Measurements from ENCODE around the gene SOS1.

DNA sequence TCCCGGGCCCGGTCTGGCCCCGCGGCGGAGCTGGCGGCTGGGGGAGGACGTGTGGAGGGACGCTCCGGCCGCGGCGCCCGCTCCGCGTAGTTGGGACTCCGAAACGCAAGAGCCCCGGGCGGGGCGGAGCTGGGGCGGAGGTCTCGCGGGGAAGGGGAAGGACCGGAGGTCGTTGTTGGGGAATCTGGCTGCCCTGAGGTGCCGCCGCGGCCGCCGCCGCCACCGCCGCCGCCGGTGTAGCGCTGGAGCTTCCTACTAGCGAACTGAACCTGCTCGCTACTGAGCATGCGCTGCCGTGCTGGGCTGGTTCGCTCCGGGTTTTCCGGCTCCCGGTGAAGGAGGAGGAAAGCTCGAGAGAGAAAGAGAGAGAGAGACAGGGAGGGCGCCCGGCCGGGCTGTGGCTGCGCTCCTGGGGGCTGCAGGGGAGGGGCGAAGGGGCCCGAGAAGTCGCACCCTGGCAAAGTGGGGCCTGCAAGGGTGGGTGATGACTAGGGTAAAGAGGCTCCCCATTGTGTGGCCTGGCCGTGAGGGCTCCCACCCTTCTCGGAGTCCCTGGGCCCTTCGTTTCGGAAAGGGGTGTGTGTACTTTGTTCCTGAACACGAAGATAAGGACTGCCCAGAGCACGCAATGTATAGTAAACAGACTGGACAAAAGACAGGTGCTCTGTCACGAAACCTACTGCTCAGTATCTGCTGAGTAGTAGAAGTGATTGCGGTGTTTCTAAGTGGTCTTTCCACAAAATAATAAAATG lies at the start of gene SOS1:
- TF ChIP-seq, protein P1, sequence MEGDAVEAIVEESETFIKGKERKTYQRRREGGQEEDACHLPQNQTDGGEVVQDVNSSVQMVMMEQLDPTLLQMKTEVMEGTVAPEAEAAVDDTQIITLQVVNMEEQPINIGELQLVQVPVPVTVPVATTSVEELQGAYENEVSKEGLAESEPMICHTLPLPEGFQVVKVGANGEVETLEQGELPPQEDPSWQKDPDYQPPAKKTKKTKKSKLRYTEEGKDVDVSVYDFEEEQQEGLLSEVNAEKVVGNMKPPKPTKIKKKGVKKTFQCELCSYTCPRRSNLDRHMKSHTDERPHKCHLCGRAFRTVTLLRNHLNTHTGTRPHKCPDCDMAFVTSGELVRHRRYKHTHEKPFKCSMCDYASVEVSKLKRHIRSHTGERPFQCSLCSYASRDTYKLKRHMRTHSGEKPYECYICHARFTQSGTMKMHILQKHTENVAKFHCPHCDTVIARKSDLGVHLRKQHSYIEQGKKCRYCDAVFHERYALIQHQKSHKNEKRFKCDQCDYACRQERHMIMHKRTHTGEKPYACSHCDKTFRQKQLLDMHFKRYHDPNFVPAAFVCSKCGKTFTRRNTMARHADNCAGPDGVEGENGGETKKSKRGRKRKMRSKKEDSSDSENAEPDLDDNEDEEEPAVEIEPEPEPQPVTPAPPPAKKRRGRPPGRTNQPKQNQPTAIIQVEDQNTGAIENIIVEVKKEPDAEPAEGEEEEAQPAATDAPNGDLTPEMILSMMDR (IDR thresholded peaks at IDR 0.05; ENCODE audit: extremely low read depth in 1 of 2, insufficient read depth in 1 of 2, low read depth in 1 of 2, low read length in 2 of 2) = no peak
- TF ChIP-seq EZH2 (IDR thresholded peaks at IDR 0.05; ENCODE audit: borderline replicate concordance, low read depth, low read length, severe bottlenecking) = no peak
- peak; percentile 73 for TF ChIP-seq POLR2AphosphoS5 (IDR thresholded peaks at IDR 0.05; ENCODE audit: insufficient read depth, low read depth, low read length)
- TF ChIP-seq POLR2A (IDR thresholded peaks at IDR 0.05; ENCODE audit: low read depth, low read length) = peak; percentile 80
- TF ChIP-seq GATA2 (IDR thresholded peaks at IDR 0.05; ENCODE audit: insufficient read depth, insufficient read length, low read depth, low read length) = peak; percentile 18
- no peak for TF ChIP-seq JUN (IDR thresholded peaks at IDR 0.05; ENCODE audit: borderline replicate concordance, insufficient read depth, insufficient read length, low read depth)
- TF ChIP-seq, protein P2, sequence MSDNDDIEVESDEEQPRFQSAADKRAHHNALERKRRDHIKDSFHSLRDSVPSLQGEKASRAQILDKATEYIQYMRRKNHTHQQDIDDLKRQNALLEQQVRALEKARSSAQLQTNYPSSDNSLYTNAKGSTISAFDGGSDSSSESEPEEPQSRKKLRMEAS (IDR thresholded peaks at IDR 0.05; ENCODE audit: insufficient read depth, insufficient read length) = no peak
